CD4-positive, CD25-positive, alpha-beta regulatory T cell (primary cell): ENCODE measurements around the gene SELENOF. TPM values are rescaled to one million over a fixed set of nuclear protein-coding genes. Genes with fewer than 3 reads are reported as not detected.

Source experiments
- polyA plus RNA-seq, 4 donors: library from polyadenylated mRNA; unstranded; fragments of 300-500 nt; fragmentation: Illumina TruSeq; gene quantifications; one replicate each; pipeline ENCODE4 v1.2.3, GENCODE V29; 2021
- total RNA-seq: library from RNA; stranded (reverse); gene quantifications from one replicate; pipeline ENCODE4 v1.2.3, GENCODE V29; 2022

The SELENOF gene
- total and polyA plus RNA-seq, 5 donors from 2014 or later = 128 to 322 (median 295) TPM

Other genes starting within 250 kb of the SELENOF start
- gene SH3GLB1, start 209.6 kb downstream of the SELENOF start, total RNA-seq = 62.1 TPM
- 10 to 100 TPM; 45.2 to 76.9 (median 56.6) TPM for gene SH3GLB1, start 209.6 kb downstream of the SELENOF start, polyA plus RNA-seq
- gene HS2ST1, start 509 bp upstream of the SELENOF start, total RNA-seq = 12.3 TPM
- gene HS2ST1, start 509 bp upstream of the SELENOF start, polyA plus RNA-seq = 1 to 10 TPM; 7.7 to 9.4 (median 7.9) TPM